DMS 273 (cell line): Measurements from ENCODE around the gene REXO1.

ENCODE experiments used
- DNase-seq: peaks from one replicate; lab custom pipeline; 2025; ENCODE audit not compliant: unreplicated experiment; lab: John Stamatoyannopoulos, UW

REXO1 gene

DNA sequence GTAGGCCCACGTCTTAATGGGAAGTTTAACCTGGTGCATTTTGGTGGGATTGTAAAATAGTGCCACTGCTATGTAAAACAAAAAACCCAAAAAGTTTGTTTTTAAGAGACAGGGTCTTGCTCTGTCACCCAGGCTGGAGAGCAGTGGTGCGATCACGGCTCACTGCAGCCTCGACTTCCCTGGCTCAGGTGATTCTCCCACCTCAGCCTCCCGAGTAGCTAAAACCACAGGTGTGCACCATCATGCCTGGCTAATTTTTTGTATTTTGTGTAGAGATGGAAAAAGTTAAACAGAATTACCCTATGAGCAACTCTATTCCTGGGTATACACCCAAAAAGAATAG is 820 bp upstream of the REXO1 start:
- no peak for DNase-seq

DNA sequence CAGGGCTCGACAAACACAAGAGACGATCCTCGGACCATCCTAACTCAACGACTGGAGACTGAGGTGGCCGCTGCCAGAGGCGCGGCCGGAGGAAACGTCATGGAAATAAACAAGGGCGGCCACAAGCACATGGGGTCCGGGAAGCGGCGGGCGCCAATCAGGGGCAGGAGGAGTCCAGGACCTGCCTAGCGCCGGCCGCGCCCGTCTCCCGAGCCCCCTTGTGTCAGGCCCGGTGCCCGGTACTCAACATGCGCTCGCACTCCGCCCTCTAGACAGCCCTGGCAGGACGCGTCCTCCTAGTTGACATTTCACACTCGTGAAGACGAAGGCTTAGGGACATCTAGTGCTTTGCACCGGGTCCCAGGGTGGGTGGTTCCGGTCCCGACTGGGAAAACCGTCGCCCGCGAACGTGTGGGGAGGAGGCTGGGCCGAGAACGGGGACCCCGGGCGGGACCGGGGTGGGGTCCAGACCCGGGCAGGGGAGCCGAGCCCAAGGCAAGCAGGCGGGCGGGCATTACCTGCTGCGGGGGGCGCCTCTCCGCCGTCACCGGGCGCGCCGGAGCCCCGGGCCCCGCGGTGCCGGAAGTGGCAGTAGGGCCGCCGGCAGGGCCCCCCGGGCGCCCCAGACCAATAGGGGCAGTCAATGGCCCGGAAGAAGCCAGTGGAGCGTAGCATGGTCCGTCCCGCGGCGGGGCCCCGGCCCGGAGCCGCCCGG is 442 bp downstream of the REXO1 start:
- peak; percentile 73 for DNase-seq

DNA sequence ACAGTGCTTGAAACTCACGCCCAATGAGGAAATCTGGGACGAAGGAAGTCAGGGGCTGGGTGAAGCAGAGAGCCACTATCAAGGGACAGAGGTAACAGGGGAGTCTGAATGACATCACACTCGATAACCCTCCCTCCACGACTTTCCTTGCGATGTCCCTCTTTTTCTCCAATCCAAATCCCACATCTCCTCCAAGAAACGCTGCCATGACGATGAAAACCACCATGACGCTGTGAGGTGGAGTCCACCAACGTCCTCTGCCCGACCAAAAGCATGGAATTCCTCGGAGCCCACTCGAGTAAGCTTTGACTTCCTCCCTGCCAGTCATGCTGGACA is 967 bp downstream of the REXO1 start:
- peak; percentile 65 for DNase-seq

DNA sequence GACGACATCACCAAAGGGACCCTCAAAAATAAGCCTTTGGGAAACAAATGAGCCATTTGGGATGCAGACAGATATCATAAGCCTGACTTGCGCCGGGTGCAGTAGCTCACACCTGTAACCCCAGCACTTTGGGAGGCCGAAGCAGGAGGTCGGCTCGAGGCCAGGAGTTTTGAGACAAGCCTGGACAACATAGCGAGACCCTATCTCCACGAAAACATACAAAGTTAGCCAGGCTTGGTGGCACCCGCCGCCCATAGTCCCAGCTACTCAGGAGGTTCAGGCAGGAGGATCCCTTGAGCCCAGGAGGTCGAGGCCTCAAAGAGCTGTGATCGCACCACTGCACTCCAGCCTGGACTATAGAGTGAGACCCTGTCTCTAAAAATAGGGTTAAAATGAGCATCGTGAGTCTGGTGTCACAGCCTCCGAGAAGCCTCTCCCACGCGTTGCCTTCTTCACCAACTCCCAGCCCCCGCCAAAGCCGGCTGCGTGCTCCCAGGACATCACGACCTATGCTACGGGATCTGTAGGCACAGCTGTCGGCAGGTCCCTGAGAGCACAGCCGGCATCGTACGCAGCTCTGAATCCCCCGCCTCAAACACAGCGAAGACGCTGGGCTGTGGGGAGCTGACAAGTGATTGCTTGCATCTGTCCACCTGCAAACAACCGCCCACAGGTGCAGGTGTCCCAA is 1.6 kb downstream of the REXO1 start:
- DNase-seq, result no peak

GRCh38 chr19:1845642-1846041 is 2.6 kb downstream of the REXO1 start:
- DNase-seq, result no peak

- DNase-seq, result no peak
Measured at GRCh38 chr19:1845125-1845515, 3.2 kb downstream of the REXO1 start.

DNA sequence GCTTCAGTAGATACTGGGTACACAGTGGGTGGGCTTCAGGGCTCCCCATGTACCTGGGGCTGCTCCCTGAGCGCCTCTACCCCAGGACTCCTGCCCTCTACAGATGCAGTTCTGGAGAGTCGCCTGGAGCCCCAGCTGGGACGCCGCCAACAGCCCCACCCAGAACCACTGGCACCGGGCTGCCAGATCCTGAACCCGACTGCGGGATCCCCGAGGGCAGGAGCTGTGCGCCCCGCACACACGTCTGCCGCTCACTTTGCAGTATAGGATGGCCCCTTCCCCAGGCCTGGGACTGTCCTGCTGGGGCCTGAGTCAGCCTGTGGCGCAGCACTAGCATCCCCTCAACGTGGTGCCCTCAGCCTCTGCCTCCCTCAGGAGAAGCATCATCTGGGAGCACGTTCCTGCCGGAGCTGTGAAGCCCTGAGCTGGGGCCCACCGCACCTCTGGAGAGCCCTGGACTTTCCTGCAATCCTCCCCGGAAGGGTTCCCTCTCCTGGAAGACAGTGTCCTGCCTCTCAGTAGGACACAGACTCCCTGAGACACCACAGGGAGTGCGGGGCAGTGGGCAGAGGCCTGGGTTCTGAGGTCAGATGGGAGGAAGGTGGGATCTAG is 3.7 kb downstream of the REXO1 start:
- DNase-seq, result no peak

GRCh38 chr19:1843646-1844394 is 4.5 kb downstream of the REXO1 start:
- DNase-seq, result peak; percentile 43

GRCh38 chr19:1843116-1843515 is 5.2 kb downstream of the REXO1 start:
- no peak for DNase-seq

DNA sequence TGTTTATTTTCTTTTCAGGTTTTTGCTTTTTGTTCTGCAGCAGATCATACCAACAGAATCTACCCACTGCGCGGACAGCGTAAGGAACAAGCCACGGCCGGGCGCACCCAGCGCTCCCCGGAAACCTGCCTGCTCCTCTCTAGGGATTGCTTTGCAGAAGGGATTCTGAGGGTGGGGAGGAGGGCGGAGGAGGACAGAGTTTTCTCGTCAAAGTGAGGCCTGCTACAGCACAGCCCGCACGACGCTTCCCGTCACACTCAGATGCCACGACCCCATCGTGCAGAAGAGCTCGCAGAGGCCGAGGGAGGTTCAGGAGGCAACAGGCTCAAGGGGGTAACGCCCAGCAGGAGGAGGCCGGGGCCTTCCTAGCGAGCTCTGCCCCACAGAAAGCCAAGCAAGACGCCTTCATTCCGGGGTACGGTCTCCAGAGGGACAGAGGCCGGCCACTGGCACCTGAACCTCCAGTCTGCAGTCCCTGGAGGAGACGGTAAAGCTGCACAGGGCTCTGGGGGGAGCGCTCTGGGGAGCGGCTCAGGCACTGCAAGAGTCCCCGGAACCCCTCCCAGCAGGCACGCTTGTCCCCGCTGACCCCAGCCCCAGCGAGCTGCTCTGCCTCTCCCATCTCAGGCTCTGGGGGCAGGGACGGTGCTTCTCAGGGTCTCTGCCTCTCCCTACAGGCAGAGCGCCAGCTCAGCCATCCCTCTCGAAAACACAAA is 6.9 kb downstream of the REXO1 start:
- DNase-seq, result no peak

DNA sequence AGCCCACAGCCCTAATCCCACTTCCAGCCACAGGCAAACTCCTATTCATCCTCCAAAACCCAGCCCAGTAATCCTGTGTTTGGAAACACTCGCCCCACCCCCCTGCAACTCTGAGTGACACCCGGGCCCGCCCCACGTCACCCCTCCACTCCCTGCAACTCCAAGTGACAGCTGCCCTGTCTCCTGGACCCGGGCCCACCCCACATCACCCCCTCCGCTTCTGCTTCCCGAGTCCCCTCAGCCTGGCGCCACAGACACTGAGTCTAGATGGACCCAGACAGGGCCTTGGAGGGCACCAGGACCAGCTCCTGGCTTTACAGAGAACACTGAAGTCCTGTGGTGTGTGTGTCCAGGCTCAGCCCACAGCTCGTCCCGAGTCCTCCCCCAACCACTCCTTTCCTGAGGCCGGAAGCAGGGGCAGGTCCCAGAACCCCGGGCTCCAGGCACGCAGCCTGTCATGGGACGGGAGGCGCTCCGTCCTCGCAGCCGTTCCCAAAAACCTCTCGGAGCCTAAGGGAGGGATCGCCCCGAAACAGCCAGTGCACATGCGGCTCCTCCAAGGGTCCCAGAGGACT is 7.7 kb downstream of the REXO1 start:
- no peak for DNase-seq

- no peak for DNase-seq
Measured at GRCh38 chr19:1839658-1840540, 8.4 kb downstream of the REXO1 start.

DNA sequence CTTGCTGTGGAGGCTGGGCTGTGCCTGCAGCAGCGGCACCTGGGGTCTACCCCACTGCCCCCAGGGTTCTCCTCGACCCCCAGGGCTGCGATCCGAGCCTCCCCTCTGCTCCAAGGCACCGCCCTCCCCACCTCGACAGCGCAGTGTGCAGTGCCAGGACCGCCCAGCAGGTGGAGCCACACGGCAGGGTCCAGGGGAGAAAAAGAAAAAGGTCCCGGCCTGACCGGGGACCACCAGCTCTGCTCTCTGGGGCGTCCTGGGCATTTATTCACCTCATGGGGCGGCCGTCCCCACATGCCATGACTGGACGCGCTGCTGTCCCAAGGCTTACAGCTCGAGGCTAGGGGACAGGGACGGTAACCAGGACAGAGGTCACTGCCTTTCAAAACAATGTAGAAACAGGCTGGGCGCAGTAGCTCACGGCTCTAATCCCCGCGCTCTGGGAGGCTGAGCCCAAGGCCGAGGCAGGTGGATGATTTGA is 10.6 kb downstream of the REXO1 start:
- peak; percentile 75 for DNase-seq

GRCh38 chr19:1837222-1837565 is 11.1 kb downstream of the REXO1 start:
- DNase-seq, result no peak

- DNase-seq, result no peak
Measured at GRCh38 chr19:1836458-1837221, 11.6 kb downstream of the REXO1 start.

GRCh38 chr19:1833540-1833939 is 14.7 kb downstream of the REXO1 start:
- DNase-seq, result no peak

GRCh38 chr19:1832046-1832663 is 16.1 kb downstream of the REXO1 start:
- no peak for DNase-seq

DNA sequence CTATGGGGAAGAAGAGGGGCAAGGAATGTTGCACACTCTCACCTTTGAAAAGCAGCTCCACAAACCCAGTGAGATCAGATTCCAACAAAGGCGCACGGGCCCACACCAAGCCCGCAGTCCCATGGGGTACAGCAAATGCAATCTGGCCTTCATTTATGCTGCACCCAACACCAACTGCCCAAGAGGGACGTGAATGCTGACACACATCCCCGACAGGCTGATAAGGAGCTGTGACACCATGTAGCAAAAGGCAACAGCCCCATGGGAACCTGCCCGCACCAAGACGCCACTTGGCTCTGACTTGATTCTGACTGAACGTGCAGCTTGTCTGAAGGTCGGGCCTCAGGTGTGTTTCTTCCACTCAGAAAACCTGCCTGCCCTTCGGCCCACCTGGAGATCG is 17.3 kb downstream of the REXO1 start:
- DNase-seq, result no peak

GRCh38 chr19:1830568-1830967 is 17.7 kb downstream of the REXO1 start:
- no peak for DNase-seq
